Measurements from ENCODE around the gene APBB2. TPM values are rescaled to one million over a fixed set of nuclear protein-coding genes. Genes with fewer than 3 reads are reported as not detected.

APBB2 gene
- polyA plus RNA-seq, 3 donors, result 0.15 to 0.33 TPM; not detected in 1

- Histone ChIP-seq H3K36me3 (replicated peaks in 1 of 2; ENCODE audit: control insufficient read depth in 1 of 2, insufficient read depth in 2 of 2, low read length in 2 of 2) (no peaks in the 10 kb centered on the region), H3K9me3 (replicated peaks in 1 of 2; ENCODE audit: control insufficient read depth in 1 of 2, insufficient read depth in 1 of 2, low read length in 2 of 2) (no peaks in the 10 kb centered on the region), H3K27me3 (ENCODE audit: control insufficient read depth in 2 of 2, insufficient read depth in 2 of 2, low read length in 2 of 2) (no peaks in the 10 kb centered on the region), H3K4me1 (ENCODE audit: control insufficient read depth in 1 of 2, insufficient read depth in 2 of 2, low read length in 2 of 2) (no peaks in the 10 kb centered on the region), H3K9ac (ENCODE audit: insufficient read depth, low read length, poor library complexity, severe bottlenecking) (no peak overlapping the region), H3K4me2 (replicated peaks; ENCODE audit: extremely low read depth, low read length, poor library complexity, severe bottlenecking) (no peak overlapping the region), H2AFZ (ENCODE audit: insufficient read depth, low read depth, low read length, poor library complexity, severe bottlenecking) (no peak overlapping the region), H4K20me1 (ENCODE audit: insufficient read depth, low read length) (no peaks in the 10 kb centered on the region), H3K79me2 (ENCODE audit: insufficient read depth, low read length) (no peaks in the 10 kb centered on the region), H3K27ac (ENCODE audit: low read depth in 1 of 2, low read length in 2 of 2) (no peak overlapping the region), H3K4me3 (replicated peaks in 1 of 3; ENCODE audit: low read depth in 2 of 3, low read length in 3 of 3) (no peak overlapping the region)
- peaks cover 0 to 3% (median 0%) of the 10 kb centered on the region in 7 donors for H3K9me3 Mint-ChIP-seq
- TF ChIP-seq, protein P1, sequence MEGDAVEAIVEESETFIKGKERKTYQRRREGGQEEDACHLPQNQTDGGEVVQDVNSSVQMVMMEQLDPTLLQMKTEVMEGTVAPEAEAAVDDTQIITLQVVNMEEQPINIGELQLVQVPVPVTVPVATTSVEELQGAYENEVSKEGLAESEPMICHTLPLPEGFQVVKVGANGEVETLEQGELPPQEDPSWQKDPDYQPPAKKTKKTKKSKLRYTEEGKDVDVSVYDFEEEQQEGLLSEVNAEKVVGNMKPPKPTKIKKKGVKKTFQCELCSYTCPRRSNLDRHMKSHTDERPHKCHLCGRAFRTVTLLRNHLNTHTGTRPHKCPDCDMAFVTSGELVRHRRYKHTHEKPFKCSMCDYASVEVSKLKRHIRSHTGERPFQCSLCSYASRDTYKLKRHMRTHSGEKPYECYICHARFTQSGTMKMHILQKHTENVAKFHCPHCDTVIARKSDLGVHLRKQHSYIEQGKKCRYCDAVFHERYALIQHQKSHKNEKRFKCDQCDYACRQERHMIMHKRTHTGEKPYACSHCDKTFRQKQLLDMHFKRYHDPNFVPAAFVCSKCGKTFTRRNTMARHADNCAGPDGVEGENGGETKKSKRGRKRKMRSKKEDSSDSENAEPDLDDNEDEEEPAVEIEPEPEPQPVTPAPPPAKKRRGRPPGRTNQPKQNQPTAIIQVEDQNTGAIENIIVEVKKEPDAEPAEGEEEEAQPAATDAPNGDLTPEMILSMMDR (IDR thresholded peaks at IDR 0.05), result no peak
- DNase-seq, result no peak
- no peaks in the 10 kb centered on the region for H3K4me1 Mint-ChIP-seq
- no peak overlapping the region for H3K27ac Mint-ChIP-seq
- H3K27me3 Mint-ChIP-seq (ENCODE audit: low read depth in 3 of 3), result peaks cover 0 to 2% (median 0%) of the 10 kb centered on the region in 3 donors
- intact Hi-C loops (cut with micrococcal nuclease), result no loop called here
- no peak overlapping the region for H3K4me3 Mint-ChIP-seq
- no peaks in the 10 kb centered on the region for H3K36me3 Mint-ChIP-seq
- no CpG with 5 or more reads among the region's 3 CpGs for WGBS (ENCODE audit: insufficient coverage)
Measured at GRCh38 chr4:41103657-41104056, 110.7 kb downstream of the APBB2 start.

- no peak overlapping the region for H3K4me2 ChIP-seq (replicated peaks; ENCODE audit: extremely low read depth, low read length, poor library complexity, severe bottlenecking)
- no peaks in the 10 kb centered on the region for H3K9me3 ChIP-seq (replicated peaks in 1 of 2; ENCODE audit: control insufficient read depth in 1 of 2, insufficient read depth in 1 of 2, low read length in 2 of 2)
- Mint-ChIP-seq H3K36me3 (no peaks in the 10 kb centered on the region), H3K4me3 (no peak overlapping the region), H3K27ac (no peak overlapping the region), H3K27me3 (ENCODE audit: low read depth in 3 of 3) (no peaks in the 10 kb centered on the region), H3K9me3 (peaks cover 0 to 3% (median 0%) of the 10 kb centered on the region in 7 donors), H3K4me1 (peaks cover 4% of the 10 kb centered on the region)
- H3K79me2 ChIP-seq (ENCODE audit: insufficient read depth, low read length), result no peaks in the 10 kb centered on the region
- no peak overlapping the region for H3K27ac ChIP-seq (ENCODE audit: low read depth in 1 of 2, low read length in 2 of 2)
- no peaks in the 10 kb centered on the region for H3K4me1 ChIP-seq (ENCODE audit: control insufficient read depth in 1 of 2, insufficient read depth in 2 of 2, low read length in 2 of 2)
- DNase-seq, result no peak
- no peak overlapping the region for H2AFZ ChIP-seq (ENCODE audit: insufficient read depth, low read depth, low read length, poor library complexity, severe bottlenecking)
- H3K9ac ChIP-seq (ENCODE audit: insufficient read depth, low read length, poor library complexity, severe bottlenecking), result no peak overlapping the region
- no peaks in the 10 kb centered on the region for H3K27me3 ChIP-seq (ENCODE audit: control insufficient read depth in 2 of 2, insufficient read depth in 2 of 2, low read length in 2 of 2)
- TF ChIP-seq, protein P1 (IDR thresholded peaks at IDR 0.05), result no peak
- no peak overlapping the region for H3K4me3 ChIP-seq (replicated peaks in 1 of 3; ENCODE audit: low read depth in 2 of 3, low read length in 3 of 3)
- H3K36me3 ChIP-seq (replicated peaks in 1 of 2; ENCODE audit: control insufficient read depth in 1 of 2, insufficient read depth in 2 of 2, low read length in 2 of 2), result no peaks in the 10 kb centered on the region
- intact Hi-C loops (cut with micrococcal nuclease), result no loop called here
- no peaks in the 10 kb centered on the region for H4K20me1 ChIP-seq (ENCODE audit: insufficient read depth, low read length)
- WGBS (ENCODE audit: insufficient coverage), result 100% methylated on average over 6 of the region's 9 CpGs
Measured at GRCh38 chr4:41102414-41103092, 111.8 kb downstream of the APBB2 start.
